CD4-positive, alpha-beta T cell treated with Interleukin-4 for 4 hours (primary cell): ENCODE results near the gene CASP9.
"Not testable (repeated sequence)": the region's sequence is repeated elsewhere in the genome, so short reads cannot be mapped to it uniquely, and the experiment has no call there.

ENCODE experiments used
- DNase-seq: peaks from one replicate; pipeline ENCODE4 v3.0.0-alpha.2; 2020

CASP9 gene

GRCh38 chr1:15525050-15526020 lies 1.3 kb upstream of the CASP9 start:
- no peak for DNase-seq

- peak; percentile 98 for DNase-seq
Observed at GRCh38 chr1:15524283-15525049, 451 bp upstream of the CASP9 start.

DNA sequence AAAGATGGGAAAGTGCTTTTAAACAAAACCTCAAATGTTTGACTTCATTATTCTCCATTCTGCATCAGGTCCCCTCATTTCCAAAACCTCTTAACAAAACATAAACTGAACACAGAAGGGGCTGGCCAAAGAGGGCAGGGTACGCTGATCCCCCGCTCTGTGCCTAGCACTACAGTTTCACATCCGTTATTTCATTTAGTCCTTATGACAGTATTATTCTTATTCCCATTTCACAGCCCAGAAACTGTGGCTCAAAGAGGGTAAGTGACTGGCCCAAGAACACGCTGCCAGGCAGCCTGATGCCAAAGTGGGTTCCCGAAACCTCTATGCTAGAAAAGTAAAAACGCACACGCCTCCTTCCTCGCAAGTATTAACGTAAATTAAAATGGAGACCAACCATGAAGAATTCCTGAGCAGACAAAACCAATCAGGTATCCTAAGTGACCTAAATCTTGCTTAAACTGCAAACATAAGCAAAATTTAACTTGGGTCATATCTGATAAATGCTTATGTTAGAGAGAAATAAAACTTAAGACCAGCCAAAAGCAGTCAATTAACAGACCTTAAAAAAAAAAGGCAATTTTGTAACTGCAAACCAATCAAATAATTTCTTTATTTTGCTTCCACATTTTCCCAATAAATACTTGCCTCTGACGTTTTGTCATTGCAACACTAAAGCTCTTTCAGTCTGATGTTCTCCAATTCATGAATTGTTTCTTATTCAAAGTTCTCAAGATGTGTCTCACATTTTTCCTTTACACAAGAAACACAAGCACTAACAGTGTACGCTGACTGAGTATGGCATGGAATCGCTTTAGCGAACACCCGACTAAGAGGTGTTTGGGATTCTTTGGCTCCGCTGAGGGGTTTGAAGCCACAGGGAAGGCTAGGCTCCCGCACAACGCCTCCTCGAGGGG lies 653 bp downstream of the CASP9 start:
- no peak for DNase-seq

DNA sequence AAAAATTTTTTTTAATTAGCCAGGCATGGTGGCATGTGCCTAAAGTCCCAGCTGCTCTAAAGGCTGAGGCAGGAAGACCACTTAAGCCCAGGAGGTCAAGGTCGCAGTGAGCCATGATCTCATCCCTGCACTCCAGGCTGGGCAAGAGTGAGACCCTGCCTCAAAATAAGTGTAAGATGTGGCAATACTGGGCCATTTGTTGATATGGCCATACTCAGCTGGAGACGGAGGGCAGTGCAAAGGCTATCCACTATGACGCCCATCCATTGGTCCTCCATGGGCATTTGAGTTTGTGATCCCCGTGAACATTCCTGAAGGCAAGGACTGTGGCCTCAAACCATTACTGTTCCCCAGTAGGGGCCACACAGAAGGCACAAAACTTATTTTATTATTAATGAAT lies 1.5 kb downstream of the CASP9 start:
- no peak for DNase-seq

- DNase-seq = not testable (repeated sequence)
Observed at GRCh38 chr1:15521206-15521906, 2.7 kb downstream of the CASP9 start.

DNA sequence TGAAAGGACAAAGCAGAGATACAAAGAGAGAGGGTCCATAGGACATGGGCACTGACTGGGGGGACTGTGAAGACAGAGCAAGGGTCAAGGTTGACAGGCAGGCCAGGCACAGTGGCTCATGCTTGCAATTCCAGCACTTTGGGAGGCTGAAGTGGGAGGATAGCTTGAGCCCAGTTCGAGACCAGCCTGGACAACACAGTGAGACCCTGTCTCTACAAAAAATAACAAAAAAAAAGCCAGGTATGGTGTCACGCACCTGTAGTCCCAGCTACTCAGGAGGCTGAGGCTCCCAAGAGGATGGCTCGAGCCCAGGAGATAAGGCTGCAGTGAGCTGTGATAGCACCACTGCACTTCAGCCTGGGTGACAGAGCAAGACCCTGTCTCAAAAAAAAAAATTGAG lies 4.4 kb downstream of the CASP9 start:
- no peak for DNase-seq

- DNase-seq = no peak
Observed at GRCh38 chr1:15515022-15515663, 8.9 kb downstream of the CASP9 start.

DNA sequence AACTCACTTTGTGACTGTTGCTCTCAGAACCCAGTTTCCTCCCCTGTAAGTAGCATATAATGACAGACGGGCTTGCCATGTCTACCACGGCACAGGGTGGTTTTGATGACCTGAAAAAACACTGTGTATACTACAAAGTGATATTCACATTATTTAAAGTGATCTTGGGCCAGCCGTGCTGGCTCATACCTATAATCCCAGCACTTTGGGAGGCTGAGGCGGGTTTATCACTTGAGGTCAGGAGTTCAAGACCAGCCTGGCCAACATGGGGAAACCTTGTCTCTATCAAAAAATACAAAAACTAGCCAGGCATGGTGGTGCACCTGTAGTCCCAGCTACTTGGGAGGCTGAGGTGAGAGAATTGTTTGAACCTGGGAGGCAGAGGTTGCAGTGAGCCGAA lies 9.5 kb downstream of the CASP9 start:
- not testable (repeated sequence) for DNase-seq

DNA sequence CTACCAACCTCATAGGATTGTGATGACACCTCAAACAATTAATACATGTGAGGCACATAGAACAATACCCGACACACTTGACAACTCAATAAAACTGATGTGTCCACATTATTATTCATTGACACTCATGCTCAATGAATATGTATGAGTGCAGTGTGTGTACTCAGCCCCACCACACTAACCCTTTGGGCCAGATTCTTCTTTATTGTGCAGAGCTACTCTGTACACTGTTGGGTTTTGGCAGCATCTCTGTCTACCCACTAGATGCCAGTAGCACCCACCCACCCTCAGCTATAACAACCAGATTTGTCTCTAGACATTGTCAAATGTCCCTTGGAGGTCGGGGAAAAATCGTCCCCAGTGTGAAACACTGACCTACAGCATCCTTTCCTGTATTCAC lies 10.1 kb downstream of the CASP9 start:
- no peak for DNase-seq

GRCh38 chr1:15513192-15513591 lies 10.8 kb downstream of the CASP9 start:
- no peak for DNase-seq

DNA sequence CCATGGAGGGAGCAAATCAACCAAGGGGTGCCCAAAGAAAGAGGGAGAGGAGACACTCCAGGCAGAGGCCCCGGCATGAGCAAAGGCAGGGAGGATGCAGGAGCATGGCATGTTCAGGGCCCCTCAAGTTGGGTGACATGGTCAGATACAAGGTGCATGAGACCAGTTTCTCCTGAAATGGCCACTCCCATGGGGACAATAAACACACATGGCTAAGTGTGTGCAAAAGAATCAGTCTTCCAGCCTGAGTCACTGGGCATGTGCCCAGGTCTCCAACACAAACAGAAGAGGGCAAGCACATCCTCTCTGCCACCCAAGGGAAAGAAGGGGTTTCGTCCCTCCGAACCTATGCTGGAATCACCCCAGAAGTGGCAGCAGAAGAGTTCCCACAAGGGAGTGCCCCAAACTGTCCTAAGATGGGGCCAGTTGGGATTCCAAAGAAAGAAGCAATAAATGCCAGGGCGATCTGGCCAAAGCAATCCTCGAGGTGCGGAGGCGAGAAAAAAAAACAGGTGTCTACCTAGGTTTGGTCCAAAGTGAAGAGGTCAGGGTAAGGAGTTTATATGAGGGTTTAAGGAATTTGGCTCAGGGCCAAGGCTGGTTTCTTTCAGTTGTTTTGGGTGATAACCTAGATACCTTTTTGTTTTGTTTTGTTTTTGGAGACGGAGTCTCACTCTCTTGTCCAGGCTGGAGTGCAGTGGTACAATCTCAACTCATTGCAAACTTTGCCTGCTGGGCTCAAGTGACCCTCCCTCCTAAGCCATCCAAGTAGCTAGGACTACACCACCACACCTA lies 13.2 kb downstream of the CASP9 start:
- DNase-seq = no peak

DNA sequence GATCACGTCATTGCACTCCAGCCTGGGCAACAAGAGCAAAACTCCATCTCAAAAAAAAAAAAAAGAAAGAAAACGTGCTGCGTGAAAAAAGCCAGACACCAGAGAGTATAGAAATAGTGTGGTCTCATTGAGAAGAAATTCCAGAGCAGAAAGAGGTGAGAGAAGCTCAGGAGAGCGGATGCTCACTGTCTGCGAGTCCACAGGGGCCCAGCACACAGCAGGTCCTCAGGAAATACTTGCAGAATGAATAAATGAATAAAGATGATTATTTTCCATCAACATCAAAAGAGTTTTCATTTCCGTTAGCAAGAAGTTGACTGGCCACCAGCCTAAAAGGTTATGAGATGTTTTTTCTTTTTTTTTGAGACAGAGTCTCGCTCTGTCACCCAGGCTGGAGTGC lies 14.4 kb downstream of the CASP9 start:
- no peak for DNase-seq

- no peak for DNase-seq
Observed at GRCh38 chr1:15508700-15509487, 15.1 kb downstream of the CASP9 start.

- no peak for DNase-seq
Observed at GRCh38 chr1:15507278-15507677, 16.7 kb downstream of the CASP9 start.

DNA sequence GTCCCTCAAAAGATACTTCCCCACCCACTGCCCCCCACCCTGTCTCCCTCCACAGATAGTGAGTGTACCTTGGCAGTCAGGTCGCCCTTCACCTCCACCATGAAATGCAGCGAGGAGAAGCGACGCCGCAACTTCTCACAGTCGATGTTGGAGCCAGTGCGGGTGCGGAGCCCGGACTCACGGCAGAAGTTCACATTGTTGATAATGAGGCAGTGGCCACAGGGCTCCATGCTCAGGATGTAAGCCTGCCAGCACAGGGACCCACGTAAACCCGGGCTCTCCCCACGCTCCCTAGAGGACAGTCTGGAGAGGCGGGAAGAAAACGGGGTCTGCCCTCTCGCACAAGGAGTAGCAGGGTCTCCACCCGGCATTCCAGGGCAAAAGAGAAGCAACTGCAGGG lies 17.2 kb downstream of the CASP9 start:
- DNase-seq = no peak

DNA sequence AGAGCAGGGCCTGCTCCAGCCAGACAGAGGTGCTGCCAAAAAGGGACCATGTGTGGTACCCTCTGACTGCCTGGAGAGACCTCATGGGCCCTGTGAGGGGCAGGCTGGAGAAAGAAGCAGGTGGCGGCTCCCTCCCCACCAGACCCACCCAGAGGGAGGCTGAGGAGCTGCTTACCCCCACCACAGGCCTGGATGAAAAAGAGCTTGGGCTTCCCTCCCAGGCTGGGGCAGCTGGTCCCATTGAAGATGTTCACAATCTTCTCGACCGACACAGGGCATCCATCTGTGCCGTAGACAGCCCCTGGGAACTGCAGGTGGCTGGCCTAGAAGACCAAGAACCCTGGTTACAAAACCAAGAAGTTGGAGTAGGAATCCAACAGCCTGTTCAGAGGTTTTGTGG lies 19.6 kb downstream of the CASP9 start:
- DNase-seq = no peak

DNA sequence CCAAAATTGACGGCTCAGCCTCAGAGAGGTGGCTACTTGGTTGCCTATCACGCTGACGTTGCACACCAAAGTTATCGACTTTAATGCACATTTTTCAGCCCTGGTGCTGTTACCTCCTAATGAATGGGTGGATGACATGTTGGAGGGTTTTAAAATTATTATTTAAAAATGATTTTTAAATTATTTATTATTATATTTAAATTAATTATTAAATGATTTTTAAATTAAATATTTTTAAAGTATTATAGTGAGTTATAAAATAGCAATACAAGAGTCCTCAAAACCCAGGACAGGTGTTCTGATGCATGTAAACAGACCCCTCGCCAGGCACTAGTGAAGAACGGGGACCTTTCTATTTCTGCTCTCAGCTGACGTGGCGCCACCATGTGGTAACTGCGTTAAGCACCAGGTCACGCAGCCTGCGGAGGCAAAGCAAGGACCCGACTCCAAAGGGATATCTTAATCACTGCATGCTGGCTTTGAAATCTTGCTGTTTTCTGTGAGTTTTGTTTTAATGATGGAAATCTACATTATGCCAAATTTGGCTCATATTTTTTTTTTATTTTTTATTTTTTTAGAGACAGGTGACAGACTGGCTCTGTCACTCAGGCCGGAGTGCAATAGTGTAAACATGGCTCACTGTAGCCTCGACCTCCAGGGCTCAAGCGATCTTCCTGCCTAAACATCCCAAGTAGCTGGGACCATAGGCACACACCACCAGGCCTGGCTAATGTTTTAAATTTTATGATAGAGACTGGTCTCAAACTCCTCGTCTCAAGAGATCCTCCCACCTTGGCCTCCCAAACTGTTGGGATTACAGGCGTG lies 22.6 kb downstream of the CASP9 start:
- peak; percentile 36 for DNase-seq

DNA sequence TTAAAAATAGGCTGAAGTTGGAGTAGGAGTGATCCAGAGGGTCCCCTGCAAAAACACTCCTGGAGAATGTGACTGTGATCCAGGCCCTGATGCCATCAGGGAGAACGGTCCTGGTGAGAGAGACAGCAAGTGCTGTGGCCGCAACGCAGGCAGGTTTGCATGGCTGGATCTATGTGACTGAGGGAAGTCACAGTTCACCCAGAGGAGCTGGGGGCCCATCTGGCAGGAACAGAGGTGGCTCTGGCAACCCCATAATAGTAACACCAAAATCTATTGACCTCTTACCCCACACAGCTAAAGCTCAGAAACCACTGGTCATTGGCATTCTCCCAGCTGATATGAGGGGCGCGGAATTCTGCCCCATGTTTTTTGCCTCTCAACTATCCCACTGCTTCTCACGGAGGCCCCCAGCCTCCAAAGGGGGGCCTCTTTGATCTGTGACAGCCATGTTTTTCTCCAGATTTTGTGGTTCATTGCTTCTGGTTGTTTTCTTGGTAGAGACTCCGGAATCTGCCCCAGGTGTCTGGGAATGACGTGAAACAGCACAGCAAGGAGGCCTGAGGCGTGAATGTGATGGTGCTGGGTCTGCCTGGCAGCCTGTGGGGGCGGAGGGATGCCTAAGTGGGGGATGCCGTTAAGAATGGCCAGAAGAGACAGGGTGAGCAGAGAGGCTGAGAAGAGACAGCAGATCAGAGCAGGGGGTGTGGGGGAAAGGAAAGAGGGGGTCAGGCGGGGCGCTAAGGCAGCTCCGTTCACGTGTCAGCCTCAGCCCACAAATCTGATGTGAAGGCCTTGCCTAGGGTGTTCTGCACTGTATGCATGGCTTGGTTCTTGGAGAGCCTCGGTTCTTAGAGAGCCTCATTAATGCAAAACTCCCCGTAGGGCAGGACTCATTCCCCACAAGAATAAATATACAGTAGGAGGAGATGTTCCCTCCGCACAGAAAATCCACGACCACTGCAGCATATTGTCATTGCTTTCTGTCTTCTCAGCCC lies 23.5 kb downstream of the CASP9 start:
- no peak for DNase-seq
